NCI-H526 (cell line): ENCODE data around the gene MSLN.

Source experiments
- DNase-seq, 2 experiments: peaks; one replicate each; lab custom pipeline; 2025; lab: John Stamatoyannopoulos, UW

Gene MSLN

DNA sequence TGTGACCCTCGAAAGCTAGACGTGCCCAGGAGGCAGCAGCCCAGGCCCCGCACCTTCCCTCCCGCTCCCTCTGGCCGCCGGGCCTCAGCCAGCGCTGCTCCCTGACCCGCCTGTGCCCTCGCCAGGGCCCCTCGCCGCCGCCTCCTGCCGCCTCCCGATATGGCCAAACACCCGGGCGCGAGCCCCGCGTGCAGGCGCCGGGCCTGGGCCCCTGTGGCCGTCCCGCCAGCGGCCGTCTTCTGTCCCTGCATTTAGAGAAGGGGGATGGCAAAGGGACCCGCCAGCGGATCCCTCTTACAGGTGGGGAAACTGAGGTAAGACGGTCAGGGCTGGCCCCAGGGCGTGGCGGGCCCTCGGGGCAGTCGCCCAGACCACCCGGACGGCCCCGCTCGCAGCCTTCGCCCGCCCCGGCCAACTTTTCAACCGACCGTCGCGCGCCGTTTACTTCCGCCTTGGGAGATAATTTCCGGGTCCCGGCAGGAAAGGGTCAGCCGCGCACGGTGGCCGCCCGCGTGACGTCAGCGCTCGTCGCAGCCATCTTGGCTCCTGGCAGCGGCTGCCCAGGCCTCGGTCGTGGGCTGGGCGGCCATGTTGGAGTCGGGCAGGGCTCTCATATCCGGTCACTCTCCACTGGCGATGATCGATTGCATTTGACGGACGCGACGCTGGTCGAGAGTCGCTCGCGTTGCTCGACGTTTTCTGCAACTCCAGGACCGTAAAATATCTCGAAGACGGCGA, 47.0 kb downstream of the MSLN start:
- DNase-seq = peak; percentile 57 to 89

DNA sequence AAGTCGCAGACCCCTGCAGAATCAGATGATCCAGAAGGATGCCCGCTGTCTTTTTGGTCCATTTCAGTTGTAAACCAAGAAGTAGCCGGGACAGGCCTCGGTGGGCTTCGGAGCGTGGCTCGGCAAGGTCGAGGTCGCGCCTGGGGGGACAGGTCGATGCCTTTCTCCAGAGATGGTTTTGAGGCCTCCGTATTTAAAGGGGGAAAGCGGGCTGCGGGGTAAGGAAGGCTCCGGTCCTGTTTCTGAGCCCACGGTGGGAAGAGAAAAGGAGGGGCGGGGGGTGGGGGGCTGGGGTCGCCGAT, 47.5 kb downstream of the MSLN start:
- DNase-seq = no peak

DNA sequence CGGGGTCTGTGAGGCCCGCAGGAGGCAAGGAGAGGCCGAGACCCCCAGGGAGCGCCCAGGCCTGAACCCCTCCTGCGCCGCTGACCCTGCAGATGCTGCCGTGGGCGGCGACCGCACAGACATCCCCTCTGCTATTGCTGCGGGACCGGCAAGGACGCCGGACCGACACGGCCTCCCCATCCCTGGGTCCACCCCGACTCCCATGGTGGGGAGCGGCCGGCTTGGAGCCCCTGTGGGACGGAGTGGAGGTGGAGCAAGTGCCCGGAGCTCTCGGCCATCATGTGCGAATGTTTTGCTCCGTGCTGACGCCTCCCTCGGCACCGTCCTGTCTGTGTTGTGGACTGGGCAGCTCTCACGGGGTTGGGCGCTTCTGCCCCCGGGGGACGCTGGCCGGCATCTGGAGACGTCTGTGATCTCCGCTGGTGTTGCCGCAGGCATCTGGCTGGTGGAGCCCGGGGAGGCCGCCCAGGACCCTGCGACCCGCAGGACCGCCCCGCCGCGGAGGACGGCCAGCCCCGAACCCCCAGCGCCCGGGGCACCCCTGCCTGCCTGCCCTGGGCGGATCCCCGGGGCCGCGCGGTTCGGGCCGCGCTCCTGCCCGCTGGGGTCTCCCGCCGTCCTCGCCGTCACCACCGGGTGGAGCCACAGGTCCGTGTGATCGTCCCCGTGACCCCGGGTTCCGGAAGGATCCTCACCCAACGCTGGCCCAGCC, 52.8 kb downstream of the MSLN start:
- DNase-seq = peak in 1 of 2 experiments; percentile 54

DNA sequence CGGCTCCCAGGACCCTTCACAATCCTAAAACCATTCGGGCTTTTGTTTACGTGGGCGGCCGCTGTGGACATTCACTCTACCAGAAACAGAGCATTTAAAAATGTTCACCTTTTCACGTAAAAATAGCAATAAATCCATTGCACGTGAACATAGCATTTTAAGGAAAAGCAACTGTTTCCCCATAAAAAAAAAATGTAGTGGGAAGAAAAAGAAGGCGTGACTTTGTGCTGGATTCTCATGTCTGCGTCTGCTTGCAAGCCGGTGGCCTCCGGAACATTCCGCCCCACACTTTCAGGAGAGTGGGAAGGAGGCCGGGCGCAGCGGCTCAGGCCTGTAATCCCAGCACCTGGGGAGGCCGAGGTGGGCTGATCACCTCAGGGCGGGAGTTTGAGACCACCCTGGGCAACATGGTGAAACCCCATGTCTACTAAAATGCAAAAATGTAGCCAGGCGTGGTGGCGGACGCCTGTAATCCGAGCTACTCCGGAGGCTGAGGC, 53.4 kb downstream of the MSLN start:
- DNase-seq = no peak

DNA sequence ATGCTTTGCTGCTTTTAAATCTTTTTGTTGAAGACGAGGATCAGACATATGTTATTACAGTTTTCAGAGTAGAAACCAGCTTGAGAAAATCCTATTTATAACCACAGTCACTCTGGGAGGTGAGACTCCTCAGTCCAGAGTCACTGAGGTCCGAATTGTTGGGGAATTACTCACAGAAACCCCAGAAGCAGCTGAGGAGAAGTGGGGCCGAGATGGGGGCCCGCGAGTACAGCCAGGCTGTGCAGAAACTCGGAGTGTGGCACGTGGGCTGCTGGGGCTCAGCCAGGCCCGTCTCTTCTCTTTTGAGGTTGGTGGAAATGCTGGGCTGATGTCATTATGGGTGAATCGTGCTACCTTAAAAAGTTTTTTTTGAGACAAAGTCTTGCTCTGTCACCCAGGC, 54.4 kb downstream of the MSLN start:
- DNase-seq = no peak

DNA sequence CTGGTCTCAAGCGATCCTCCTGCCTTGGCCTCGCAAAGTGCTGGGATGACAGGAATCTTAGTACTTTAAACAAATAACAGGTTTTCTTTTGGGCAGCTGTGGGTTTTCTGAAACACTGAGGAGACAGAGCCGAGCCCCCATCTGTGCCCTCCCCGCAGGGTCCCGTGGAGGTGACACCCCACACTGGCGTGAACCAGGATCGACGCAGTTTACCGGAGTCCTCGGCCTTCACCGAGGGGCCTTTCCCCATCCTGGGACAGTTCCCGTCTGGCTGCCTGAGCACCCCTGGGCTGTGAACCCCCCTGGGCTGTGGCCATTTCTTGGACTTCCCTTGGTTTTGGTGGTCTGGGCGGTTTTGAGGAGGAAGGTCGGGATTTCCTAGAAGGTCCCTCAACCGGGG, 55.3 kb downstream of the MSLN start:
- DNase-seq = no peak

DNA sequence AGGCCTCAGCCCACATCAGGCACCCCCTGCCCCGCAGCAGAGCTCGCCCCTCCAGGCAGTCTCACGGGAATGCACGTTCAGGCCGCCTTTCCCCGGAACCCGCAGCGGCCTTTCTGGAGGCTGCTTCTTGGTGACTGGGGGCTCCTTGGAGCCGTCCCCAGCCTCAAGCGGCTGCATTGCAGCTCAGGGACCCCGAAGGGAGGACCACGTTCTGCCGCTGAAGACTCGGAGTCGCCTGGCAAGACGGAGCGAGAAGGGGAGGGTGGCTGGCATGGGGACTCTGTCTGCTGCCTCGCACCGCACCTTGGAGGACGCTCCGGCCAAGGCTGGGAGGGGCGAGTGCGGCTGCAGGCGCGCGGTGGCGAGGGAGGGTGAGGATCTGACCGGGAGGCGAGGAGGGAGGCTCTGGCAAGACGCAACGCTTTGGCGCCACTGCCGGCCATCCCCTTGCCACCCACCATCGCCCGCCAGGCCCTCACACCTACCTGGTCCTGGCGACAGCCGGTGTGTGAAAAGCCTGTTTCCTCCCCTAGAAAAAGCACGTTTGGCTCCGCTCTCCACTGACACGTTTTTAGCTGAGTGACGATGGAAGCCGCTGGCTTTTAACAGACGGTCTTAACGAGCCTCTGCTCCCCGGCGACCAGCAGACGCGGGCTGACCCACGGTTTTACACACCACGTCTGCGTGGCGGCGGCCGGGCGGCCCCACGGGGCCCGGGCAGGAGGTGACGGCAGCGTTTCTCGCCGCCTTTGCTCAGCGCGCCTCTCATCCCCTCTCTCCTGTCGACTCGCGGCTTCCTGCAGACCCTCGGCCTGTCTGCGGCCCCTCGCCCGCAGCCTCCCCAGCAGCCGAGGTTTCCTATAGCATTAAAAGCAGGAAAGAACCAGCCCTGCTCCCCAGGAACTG, 56.7 kb downstream of the MSLN start:
- DNase-seq = no peak

DNA sequence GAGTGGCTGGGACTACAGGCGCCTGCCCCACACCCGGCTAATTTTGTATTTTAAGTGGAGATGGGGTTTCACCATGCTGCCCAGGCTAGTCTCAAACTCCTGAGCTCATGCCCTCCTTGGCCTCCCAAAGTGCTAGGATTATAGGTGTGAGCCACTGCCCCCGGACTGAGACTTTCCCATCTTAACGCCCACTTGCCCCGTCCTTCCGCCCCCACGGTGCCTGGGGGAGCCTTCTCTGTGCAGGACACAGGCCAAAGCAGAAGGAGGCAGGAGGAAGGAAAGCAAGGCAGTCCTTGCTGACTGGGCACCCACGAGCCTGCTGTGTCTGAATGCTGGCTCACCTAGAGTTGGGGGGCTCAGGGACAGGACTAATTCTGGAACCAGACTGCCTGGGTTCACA, 57.6 kb downstream of the MSLN start:
- no peak for DNase-seq
